SU-DHL-6 (cell line): ENCODE measurements around the gene YIPF1.

Source experiments
- EZH2phosphoT487 ChIP-seq: fragments of 200-600 bp; sonication (generic), shearing (Covaris generic); conservative IDR thresholded peaks from 2 replicates; pipeline ENCODE4 v1.6.1; 2018; ENCODE audit warnings: mild to moderate bottlenecking, antibody characterized with exemption, low read length, moderate library complexity, mixed read lengths
- TF ChIP-seq, protein P1 (sequence below): fragments of 200-600 bp; sonication (generic); IDR thresholded peaks from one replicate; pipeline ENCODE4 v1.5.1; 2017; ENCODE audit warnings: antibody characterized with exemption, mild to moderate bottlenecking, low read length, moderate library complexity; ENCODE audit not compliant: insufficient read depth, poor library complexity, severe bottlenecking

GRCh38 chr1:53929246-53929960, 39.8 kb upstream of the YIPF1 start:
- TF ChIP-seq, protein P1, sequence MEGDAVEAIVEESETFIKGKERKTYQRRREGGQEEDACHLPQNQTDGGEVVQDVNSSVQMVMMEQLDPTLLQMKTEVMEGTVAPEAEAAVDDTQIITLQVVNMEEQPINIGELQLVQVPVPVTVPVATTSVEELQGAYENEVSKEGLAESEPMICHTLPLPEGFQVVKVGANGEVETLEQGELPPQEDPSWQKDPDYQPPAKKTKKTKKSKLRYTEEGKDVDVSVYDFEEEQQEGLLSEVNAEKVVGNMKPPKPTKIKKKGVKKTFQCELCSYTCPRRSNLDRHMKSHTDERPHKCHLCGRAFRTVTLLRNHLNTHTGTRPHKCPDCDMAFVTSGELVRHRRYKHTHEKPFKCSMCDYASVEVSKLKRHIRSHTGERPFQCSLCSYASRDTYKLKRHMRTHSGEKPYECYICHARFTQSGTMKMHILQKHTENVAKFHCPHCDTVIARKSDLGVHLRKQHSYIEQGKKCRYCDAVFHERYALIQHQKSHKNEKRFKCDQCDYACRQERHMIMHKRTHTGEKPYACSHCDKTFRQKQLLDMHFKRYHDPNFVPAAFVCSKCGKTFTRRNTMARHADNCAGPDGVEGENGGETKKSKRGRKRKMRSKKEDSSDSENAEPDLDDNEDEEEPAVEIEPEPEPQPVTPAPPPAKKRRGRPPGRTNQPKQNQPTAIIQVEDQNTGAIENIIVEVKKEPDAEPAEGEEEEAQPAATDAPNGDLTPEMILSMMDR: no peak
- no peak for TF ChIP-seq EZH2phosphoT487
